ENCODE results near the gene IRGQ.

Gene IRGQ

DNA sequence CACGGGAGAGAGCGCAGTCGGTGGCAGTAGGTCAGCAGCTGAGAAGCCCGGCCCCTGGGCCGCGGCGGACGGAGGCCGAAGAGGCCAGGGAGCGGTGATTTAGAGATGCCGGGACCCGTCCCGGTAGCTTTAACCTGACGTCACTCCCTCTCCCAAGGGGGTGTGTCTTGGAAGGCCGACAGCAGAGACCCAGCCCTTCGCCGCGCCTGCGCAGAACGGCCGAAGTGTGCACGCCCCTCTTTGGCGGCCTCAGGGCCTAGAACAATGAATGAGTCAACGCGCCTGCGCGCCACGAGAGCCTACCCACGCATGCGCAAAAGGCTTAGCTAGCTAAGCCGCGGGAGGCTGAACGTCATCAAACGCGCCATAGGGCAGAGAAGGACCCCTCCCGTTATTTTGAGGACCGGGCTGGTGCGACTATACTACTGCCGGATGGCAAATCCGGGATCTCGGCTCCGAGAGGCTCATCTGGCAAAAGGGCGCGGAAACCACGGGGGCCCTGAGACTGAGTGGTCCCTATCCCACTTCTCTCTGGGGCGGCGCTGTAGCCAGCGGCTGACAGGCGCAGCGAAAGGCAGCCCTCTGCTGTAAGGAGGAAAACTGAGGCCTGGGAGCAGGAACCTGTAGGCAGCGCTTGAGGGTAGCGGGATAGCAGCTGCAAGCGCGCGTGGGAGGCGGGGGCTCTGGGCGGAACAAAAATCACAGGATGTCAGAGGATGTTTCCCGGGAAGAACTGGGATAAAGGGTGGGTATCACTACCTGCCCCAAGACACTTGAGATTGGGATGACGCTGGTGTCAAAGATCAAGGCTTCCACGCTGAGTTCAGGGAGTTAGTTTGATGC is at the start of gene IRGQ, which contains the start of gene ZNF576 (continued):
- TF ChIP-seq, protein P1, sequence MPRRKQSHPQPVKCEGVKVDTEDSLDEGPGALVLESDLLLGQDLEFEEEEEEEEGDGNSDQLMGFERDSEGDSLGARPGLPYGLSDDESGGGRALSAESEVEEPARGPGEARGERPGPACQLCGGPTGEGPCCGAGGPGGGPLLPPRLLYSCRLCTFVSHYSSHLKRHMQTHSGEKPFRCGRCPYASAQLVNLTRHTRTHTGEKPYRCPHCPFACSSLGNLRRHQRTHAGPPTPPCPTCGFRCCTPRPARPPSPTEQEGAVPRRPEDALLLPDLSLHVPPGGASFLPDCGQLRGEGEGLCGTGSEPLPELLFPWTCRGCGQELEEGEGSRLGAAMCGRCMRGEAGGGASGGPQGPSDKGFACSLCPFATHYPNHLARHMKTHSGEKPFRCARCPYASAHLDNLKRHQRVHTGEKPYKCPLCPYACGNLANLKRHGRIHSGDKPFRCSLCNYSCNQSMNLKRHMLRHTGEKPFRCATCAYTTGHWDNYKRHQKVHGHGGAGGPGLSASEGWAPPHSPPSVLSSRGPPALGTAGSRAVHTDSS (tag by site-specific recombination; IDR thresholded peaks at IDR 0.05), result 0 out of 2 replicates have a peak, but pooled peaks have one; percentile 31
- TF ChIP-seq RBAK (tag by site-specific recombination; IDR thresholded peaks at IDR 0.05) (0 out of 2 replicates have a peak, but pooled peaks have one; percentile 47), ZNF610 (tag by site-specific recombination; IDR thresholded peaks at IDR 0.05; ENCODE audit: borderline replicate concordance) (peak; percentile 83), ZEB2 (tag by site-specific recombination; IDR thresholded peaks at IDR 0.05) (peak; percentile 97), KLF1 (tag by site-specific recombination; IDR thresholded peaks at IDR 0.05) (no peak; the same call in none of the 2 replicates), YY1 (tag by site-specific recombination; IDR thresholded peaks at IDR 0.05) (peak; percentile 70), GLIS1 (tag by site-specific recombination; IDR thresholded peaks at IDR 0.05) (peak; percentile 100), ZNF548 (tag by site-specific recombination; IDR thresholded peaks at IDR 0.05) (no peak), OSR2 (tag by site-specific recombination; IDR thresholded peaks at IDR 0.05) (peak; percentile 90), ZNF341 (tag by site-specific recombination; IDR thresholded peaks at IDR 0.05; ENCODE audit: low read depth) (no peak; the same call in 1 of the 2 replicates), TRIM28 (IDR thresholded peaks at IDR 0.05; ENCODE audit: borderline replicate concordance, low read length) (no peak), ZNF623 (tag by site-specific recombination; IDR thresholded peaks at IDR 0.05) (no peak; the same call in 1 of the 2 replicates), ZNF138 (tag by site-specific recombination; IDR thresholded peaks at IDR 0.05; ENCODE audit: borderline replicate concordance) (no peak), ZBTB21 (tag by site-specific recombination; IDR thresholded peaks at IDR 0.05) (peak; percentile 94), ZNF140 (tag by site-specific recombination; IDR thresholded peaks at IDR 0.05) (no peak), ZNF394 (tag by site-specific recombination; IDR thresholded peaks at IDR 0.05; ENCODE audit: borderline replicate concordance) (peak; percentile 81; the same call in 1 of the 2 replicates)
- TF ChIP-seq, protein P2, sequence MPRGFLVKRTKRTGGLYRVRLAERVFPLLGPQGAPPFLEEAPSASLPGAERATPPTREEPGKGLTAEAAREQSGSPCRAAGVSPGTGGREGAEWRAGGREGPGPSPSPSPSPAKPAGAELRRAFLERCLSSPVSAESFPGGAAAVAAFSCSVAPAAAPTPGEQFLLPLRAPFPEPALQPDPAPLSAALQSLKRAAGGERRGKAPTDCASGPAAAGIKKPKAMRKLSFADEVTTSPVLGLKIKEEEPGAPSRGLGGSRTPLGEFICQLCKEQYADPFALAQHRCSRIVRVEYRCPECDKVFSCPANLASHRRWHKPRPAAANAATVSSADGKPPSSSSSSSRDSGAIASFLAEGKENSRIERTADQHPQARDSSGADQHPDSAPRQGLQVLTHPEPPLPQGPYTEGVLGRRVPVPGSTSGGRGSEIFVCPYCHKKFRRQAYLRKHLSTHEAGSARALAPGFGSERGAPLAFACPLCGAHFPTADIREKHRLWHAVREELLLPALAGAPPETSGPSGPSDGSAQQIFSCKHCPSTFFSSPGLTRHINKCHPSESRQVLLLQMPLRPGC (tag by site-specific recombination; IDR thresholded peaks at IDR 0.05), result peak; percentile 67
- TF ChIP-seq, protein P3, sequence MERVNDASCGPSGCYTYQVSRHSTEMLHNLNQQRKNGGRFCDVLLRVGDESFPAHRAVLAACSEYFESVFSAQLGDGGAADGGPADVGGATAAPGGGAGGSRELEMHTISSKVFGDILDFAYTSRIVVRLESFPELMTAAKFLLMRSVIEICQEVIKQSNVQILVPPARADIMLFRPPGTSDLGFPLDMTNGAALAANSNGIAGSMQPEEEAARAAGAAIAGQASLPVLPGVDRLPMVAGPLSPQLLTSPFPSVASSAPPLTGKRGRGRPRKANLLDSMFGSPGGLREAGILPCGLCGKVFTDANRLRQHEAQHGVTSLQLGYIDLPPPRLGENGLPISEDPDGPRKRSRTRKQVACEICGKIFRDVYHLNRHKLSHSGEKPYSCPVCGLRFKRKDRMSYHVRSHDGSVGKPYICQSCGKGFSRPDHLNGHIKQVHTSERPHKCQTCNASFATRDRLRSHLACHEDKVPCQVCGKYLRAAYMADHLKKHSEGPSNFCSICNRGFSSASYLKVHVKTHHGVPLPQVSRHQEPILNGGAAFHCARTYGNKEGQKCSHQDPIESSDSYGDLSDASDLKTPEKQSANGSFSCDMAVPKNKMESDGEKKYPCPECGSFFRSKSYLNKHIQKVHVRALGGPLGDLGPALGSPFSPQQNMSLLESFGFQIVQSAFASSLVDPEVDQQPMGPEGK (tag by site-specific recombination; IDR thresholded peaks at IDR 0.05), result peak; percentile 87
- TF ChIP-seq, protein P4, sequence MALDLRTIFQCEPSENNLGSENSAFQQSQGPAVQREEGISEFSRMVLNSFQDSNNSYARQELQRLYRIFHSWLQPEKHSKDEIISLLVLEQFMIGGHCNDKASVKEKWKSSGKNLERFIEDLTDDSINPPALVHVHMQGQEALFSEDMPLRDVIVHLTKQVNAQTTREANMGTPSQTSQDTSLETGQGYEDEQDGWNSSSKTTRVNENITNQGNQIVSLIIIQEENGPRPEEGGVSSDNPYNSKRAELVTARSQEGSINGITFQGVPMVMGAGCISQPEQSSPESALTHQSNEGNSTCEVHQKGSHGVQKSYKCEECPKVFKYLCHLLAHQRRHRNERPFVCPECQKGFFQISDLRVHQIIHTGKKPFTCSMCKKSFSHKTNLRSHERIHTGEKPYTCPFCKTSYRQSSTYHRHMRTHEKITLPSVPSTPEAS (tag by site-specific recombination; IDR thresholded peaks at IDR 0.05), result no peak
- TF ChIP-seq, protein P5, sequence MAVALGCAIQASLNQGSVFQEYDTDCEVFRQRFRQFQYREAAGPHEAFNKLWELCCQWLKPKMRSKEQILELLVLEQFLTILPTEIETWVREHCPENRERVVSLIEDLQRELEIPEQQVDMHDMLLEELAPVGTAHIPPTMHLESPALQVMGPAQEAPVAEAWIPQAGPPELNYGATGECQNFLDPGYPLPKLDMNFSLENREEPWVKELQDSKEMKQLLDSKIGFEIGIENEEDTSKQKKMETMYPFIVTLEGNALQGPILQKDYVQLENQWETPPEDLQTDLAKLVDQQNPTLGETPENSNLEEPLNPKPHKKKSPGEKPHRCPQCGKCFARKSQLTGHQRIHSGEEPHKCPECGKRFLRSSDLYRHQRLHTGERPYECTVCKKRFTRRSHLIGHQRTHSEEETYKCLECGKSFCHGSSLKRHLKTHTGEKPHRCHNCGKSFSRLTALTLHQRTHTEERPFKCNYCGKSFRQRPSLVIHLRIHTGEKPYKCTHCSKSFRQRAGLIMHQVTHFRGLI (tag by site-specific recombination; IDR thresholded peaks at IDR 0.05), result peak; percentile 50; the same call in 1 of the 2 replicates
- TF ChIP-seq, protein P6, sequence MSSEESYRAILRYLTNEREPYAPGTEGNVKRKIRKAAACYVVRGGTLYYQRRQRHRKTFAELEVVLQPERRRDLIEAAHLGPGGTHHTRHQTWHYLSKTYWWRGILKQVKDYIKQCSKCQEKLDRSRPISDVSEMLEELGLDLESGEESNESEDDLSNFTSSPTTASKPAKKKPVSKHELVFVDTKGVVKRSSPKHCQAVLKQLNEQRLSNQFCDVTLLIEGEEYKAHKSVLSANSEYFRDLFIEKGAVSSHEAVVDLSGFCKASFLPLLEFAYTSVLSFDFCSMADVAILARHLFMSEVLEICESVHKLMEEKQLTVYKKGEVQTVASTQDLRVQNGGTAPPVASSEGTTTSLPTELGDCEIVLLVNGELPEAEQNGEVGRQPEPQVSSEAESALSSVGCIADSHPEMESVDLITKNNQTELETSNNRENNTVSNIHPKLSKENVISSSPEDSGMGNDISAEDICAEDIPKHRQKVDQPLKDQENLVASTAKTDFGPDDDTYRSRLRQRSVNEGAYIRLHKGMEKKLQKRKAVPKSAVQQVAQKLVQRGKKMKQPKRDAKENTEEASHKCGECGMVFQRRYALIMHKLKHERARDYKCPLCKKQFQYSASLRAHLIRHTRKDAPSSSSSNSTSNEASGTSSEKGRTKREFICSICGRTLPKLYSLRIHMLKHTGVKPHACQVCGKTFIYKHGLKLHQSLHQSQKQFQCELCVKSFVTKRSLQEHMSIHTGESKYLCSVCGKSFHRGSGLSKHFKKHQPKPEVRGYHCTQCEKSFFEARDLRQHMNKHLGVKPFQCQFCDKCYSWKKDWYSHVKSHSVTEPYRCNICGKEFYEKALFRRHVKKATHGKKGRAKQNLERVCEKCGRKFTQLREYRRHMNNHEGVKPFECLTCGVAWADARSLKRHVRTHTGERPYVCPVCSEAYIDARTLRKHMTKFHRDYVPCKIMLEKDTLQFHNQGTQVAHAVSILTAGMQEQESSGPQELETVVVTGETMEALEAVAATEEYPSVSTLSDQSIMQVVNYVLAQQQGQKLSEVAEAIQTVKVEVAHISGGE (tag by site-specific recombination; conservative IDR thresholded peaks at IDR 0.05; ENCODE audit: low read depth), result peak; percentile 86
- TF ChIP-seq, protein P7, sequence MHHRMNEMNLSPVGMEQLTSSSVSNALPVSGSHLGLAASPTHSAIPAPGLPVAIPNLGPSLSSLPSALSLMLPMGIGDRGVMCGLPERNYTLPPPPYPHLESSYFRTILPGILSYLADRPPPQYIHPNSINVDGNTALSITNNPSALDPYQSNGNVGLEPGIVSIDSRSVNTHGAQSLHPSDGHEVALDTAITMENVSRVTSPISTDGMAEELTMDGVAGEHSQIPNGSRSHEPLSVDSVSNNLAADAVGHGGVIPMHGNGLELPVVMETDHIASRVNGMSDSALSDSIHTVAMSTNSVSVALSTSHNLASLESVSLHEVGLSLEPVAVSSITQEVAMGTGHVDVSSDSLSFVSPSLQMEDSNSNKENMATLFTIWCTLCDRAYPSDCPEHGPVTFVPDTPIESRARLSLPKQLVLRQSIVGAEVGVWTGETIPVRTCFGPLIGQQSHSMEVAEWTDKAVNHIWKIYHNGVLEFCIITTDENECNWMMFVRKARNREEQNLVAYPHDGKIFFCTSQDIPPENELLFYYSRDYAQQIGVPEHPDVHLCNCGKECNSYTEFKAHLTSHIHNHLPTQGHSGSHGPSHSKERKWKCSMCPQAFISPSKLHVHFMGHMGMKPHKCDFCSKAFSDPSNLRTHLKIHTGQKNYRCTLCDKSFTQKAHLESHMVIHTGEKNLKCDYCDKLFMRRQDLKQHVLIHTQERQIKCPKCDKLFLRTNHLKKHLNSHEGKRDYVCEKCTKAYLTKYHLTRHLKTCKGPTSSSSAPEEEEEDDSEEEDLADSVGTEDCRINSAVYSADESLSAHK (tag by site-specific recombination; IDR thresholded peaks at IDR 0.05), result 0 out of 2 replicates have a peak, but pooled peaks have one; percentile 47
